Chondrocyte (in vitro differentiated cells): ENCODE measurements around the gene MYH11. TPM values are rescaled to one million over a fixed set of nuclear protein-coding genes. Genes with fewer than 3 reads are reported as not detected.

Experiments used
- DNase-seq: peaks from one replicate; pipeline ENCODE4 v3.0.0; 2021; ENCODE audit warnings: mixed read lengths, low spot score
- H3K27ac Mint-ChIP-seq: one replicate; pipeline ENCODE4 v1.8.0; 2021; ENCODE audit warnings: mild to moderate bottlenecking, moderate library complexity, mixed read lengths; ENCODE audit not compliant: unreplicated experiment
- H3K27me3 Mint-ChIP-seq: 2 replicates; pipeline ENCODE4 v1.8.0; 2021; ENCODE audit warnings: low read depth, mixed read lengths
- H3K36me3 Mint-ChIP-seq: 2 replicates; pipeline ENCODE4 v1.8.0; 2021; ENCODE audit warnings: low read depth, mixed read lengths
- H3K4me1 Mint-ChIP-seq: 2 replicates; pipeline ENCODE4 v1.8.0; 2021; ENCODE audit warnings: low read depth, mild to moderate bottlenecking, mixed read lengths
- H3K4me3 Mint-ChIP-seq: one replicate; pipeline ENCODE4 v1.8.0; 2021; ENCODE audit warnings: mild to moderate bottlenecking, moderate library complexity, mixed read lengths; ENCODE audit not compliant: unreplicated experiment
- H3K9me3 Mint-ChIP-seq: 2 replicates; pipeline ENCODE4 v1.8.0; 2021; ENCODE audit warnings: low read depth, mixed read lengths
- total RNA-seq: library from RNA; stranded (reverse); gene quantifications from 3 replicates; pipeline ENCODE4 v1.2.1, GENCODE V29; 2021
- TF ChIP-seq, protein P1 (sequence below): fragments of 200-600 bp; sonication (generic); IDR thresholded peaks from 2 replicates; pipeline ENCODE4 v1.5.0; 2021; ENCODE audit warnings: antibody characterized with exemption, mild to moderate bottlenecking, moderate library complexity

MYH11 gene
- total RNA-seq, 1 donor from 2014 or later, result 58.3 TPM

DNA sequence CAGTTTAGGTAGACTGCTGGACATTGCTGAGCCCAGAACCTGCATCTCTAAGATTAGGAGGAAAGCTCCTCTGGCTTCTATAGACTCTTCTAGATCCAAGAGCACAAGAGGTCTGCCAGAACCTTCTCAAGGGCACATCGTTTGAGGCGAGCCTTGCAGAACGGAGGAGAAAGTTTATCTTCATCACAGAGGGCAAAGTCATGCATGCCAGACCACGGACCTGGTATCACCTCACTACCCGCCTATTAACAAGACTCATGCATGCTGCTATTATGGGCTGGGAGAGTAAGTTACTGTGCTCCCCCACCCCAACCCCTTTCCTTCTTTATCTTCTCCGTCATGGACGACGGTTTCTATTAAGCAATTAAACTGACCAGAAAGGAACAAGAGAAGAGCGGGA is 23.3 kb downstream of the MYH11 start:
- DNase-seq, result no peak
- Mint-ChIP-seq H3K27ac (no peak overlapping the region), H3K36me3 (peaks cover 6% of the 10 kb centered on the region), H3K4me3 (no peak overlapping the region), H3K4me1 (peaks cover 10% of the 10 kb centered on the region), H3K27me3 (peaks cover 3% of the 10 kb centered on the region), H3K9me3 (no peaks in the 10 kb centered on the region)
- TF ChIP-seq, protein P1, sequence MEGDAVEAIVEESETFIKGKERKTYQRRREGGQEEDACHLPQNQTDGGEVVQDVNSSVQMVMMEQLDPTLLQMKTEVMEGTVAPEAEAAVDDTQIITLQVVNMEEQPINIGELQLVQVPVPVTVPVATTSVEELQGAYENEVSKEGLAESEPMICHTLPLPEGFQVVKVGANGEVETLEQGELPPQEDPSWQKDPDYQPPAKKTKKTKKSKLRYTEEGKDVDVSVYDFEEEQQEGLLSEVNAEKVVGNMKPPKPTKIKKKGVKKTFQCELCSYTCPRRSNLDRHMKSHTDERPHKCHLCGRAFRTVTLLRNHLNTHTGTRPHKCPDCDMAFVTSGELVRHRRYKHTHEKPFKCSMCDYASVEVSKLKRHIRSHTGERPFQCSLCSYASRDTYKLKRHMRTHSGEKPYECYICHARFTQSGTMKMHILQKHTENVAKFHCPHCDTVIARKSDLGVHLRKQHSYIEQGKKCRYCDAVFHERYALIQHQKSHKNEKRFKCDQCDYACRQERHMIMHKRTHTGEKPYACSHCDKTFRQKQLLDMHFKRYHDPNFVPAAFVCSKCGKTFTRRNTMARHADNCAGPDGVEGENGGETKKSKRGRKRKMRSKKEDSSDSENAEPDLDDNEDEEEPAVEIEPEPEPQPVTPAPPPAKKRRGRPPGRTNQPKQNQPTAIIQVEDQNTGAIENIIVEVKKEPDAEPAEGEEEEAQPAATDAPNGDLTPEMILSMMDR, result no peak

DNA sequence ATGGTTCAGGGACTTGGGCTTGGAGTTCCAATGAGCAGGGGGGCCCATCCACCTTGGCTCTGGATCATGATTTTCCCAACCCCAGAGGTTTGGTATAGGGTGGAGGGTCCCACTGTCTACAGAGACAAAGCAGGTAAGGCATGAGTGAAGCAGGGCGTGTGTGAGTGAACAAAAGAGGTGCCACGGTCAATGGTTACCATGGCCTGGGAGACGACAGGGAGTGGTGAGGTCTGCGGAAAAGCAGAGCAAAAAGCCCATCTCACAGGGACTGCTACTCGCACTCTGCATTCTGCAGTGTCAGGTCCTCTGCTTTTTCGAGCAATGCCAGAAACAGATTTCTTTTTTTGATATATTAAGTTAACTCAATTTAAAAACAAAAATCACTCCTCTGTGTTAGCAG is 24.6 kb downstream of the MYH11 start:
- Mint-ChIP-seq H3K4me3 (no peak overlapping the region), H3K27ac (no peak overlapping the region), H3K27me3 (peaks cover 3% of the 10 kb centered on the region), H3K9me3 (no peaks in the 10 kb centered on the region), H3K36me3 (peaks cover 4% of the 10 kb centered on the region), H3K4me1 (peaks cover 10% of the 10 kb centered on the region)
- DNase-seq, result peak; percentile 21
- TF ChIP-seq, protein P1, result no peak

DNA sequence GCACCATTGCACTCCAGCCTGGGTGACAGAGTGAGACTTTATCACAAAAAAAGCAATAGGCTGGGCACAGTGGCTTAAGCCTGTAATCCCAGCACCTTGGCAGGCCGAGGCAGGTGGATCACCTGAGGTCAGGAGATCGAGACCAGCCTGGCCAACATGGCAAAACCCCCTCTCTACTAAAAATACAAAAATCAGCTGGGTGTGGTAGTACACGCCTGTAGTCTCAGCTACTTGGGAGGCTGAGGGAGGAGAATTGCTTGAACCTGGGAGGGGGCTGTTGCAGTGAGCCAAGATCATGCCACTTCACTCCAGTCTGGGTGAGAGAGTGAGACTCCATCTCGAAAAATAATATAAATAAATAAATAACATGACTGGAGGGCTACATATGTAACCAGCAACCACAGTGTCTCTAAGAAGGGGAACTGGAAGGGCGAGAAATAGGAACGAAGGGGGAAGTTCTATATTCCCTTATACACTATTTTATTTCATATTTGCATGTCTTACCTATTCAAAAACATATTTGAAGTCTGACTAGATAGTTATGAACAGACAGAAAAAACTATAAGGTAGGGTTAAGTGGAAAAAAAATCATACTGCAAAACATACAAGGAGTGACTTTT is 25.9 kb downstream of the MYH11 start:
- H3K4me3 Mint-ChIP-seq, result no peak overlapping the region
- H3K27me3 Mint-ChIP-seq, result peaks cover 3% of the 10 kb centered on the region
- TF ChIP-seq, protein P1, result no peak
- no peaks in the 10 kb centered on the region for H3K9me3 Mint-ChIP-seq
- DNase-seq, result no peak
- peaks cover 4% of the 10 kb centered on the region for H3K36me3 Mint-ChIP-seq
- H3K27ac Mint-ChIP-seq, result no peak overlapping the region
- peaks cover 10% of the 10 kb centered on the region for H3K4me1 Mint-ChIP-seq

DNA sequence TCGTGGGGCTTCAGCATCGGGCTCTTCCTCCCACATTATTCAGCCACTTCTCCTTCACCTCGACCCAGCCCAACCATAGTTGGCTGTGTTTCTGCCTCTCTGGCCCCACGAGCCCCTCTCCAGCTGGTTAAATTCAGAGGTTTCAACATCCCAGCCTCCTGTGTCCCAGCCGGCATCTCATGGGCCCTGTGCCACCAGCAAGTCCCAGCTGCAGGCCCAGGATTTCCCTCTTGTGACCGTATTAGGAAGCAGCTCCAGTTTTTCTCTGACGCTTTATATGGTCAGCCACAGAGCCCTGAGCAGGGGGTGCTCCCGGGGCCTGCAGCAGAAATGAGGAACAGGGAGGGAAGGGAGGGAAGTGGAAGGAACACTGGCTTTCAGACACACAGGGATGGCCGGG is 27.4 kb downstream of the MYH11 start:
- no peak for DNase-seq
- peaks cover 5% of the 10 kb centered on the region for H3K36me3 Mint-ChIP-seq
- H3K27me3 Mint-ChIP-seq, result peaks cover 7% of the 10 kb centered on the region
- peak overlapping the region; percentile 88 for H3K27ac Mint-ChIP-seq
- H3K9me3 Mint-ChIP-seq, result no peaks in the 10 kb centered on the region
- H3K4me1 Mint-ChIP-seq, result peaks cover 5% of the 10 kb centered on the region
- H3K4me3 Mint-ChIP-seq, result no peak overlapping the region
- TF ChIP-seq, protein P1, result peak; percentile 47

DNA sequence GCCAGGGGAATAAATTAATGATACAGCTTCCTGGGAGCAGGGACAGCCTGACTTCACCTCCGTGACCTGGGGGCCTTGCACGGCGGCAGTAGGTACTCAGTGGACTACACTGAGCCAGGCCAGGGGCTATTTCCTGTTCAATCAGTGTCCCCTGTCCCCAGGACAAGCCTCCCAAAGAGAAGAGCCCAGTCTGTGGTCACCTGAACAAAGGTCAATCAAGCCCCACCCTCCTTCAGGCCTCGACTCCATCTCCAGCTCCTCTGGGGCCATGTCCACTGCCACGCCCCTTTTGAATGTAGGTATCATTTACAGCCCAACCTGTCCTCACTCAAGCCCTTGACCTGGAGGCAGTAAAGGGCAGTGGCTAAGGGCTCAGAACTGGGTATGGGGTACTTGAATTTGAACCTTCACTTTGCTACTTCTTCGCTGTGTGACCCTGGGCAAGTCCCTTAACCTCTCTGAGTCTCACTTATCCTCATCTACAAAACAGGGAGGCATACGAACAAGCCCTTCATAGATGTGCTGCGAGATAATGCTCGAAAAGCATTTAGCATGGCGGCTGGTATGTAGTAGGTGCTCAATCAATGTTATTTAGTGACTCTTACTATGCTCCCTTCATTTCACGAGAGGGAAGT is 29.0 kb downstream of the MYH11 start:
- H3K4me3 Mint-ChIP-seq, result no peak overlapping the region

More for the DNA sequence above, 29.0 kb downstream of the MYH11 start:
- peak; percentile 43 for DNase-seq
- Mint-ChIP-seq H3K4me1 (peaks cover 10% of the 10 kb centered on the region), H3K9me3 (no peaks in the 10 kb centered on the region), H3K27me3 (peaks cover 3% of the 10 kb centered on the region), H3K36me3 (peaks cover 2% of the 10 kb centered on the region), H3K27ac (no peak overlapping the region)
- TF ChIP-seq, protein P1, result no peak
